K562 treated with DMSO at 1 percent for 4 hours (cell line): Measurements from ENCODE around the gene MYO1E. TPM values are rescaled to one million over a fixed set of nuclear protein-coding genes. Genes with fewer than 3 reads are reported as not detected.

Experiments used
- total RNA-seq: library from RNA; unstranded; fragments of 300-600 nt; gene quantifications from 2 replicates; pipeline ENCODE4 v1.2.3, GENCODE V29; 2022; ENCODE audit not compliant: insufficient read depth

Gene MYO1E
- total RNA-seq = 0.21 TPM in 1 of 2 replicates, not detected in the other

GRCh38 chr15:59372352-59373211, at the start of gene MYO1E:
Gene MYO1E, minus strand, starts transcription at chr15:59372871. Its CDS starts 371 bp downstream, at chr15:59372500.

DNA sequence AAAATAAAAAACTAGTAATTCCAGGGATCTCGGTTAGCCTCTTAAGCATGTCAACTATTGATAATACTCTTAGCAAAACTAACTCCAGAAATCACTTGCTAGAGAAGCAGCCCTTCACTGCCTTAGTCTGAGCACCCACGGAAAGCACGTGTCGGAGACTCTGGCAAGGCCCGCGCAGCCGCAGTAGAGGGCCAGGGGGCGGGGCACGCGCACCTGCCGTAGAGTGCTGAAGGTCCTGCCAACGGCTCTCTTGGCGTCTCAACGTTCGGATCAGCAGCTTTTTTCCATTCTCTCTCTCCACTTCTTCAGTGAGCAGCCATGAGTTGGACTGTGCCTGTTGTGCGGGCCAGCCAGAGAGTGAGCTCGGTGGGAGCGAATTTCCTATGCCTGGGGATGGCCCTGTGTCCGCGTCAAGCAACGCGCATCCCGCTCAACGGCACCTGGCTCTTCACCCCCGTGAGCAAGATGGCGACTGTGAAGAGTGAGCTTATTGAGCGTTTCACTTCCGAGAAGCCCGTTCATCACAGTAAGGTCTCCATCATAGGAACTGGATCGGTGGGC, 166.0 kb downstream of the MYO1E start, which contains the start of gene LDHAL6B:
Gene LDHAL6B (plus strand): TSS at position 221 of the 561 bp plus-strand sequence. CDS start 98 bp downstream, at position 319.

GRCh38 chr15:59104912-59105732, 267.5 kb downstream of the MYO1E start, which contains the start of gene CCNB2:
Gene CCNB2, plus strand, starts transcription at chr15:59105146. Its CDS starts 123 bp downstream, at chr15:59105269.

Other genes starting within 250 kb of the MYO1E start
- not detected in 2 replicates for gene LDHAL6B, start 166.0 kb downstream of the MYO1E start, total RNA-seq
- not detected in 2 replicates for gene FAM81A, start 65.3 kb upstream of the MYO1E start, total RNA-seq
- gene GCNT3, start 238.9 kb upstream of the MYO1E start, total RNA-seq = not detected in 2 replicates